ENCODE data around the gene HS3ST4.

- TF ChIP-seq POLR2A (IDR thresholded peaks at IDR 0.05) (no peak), CTCF (IDR thresholded peaks at IDR 0.05) (no peak), POLR2AphosphoS5 (IDR thresholded peaks at IDR 0.05; ENCODE audit: insufficient read depth in 1 of 2, low read depth in 1 of 2) (no peak)
Measured at GRCh38 chr16:25893332-25893731, 201.6 kb downstream of the HS3ST4 start.

Data from vagina (tissue), 2 donors.